Measurements from ENCODE around the gene MYL1.

DNA sequence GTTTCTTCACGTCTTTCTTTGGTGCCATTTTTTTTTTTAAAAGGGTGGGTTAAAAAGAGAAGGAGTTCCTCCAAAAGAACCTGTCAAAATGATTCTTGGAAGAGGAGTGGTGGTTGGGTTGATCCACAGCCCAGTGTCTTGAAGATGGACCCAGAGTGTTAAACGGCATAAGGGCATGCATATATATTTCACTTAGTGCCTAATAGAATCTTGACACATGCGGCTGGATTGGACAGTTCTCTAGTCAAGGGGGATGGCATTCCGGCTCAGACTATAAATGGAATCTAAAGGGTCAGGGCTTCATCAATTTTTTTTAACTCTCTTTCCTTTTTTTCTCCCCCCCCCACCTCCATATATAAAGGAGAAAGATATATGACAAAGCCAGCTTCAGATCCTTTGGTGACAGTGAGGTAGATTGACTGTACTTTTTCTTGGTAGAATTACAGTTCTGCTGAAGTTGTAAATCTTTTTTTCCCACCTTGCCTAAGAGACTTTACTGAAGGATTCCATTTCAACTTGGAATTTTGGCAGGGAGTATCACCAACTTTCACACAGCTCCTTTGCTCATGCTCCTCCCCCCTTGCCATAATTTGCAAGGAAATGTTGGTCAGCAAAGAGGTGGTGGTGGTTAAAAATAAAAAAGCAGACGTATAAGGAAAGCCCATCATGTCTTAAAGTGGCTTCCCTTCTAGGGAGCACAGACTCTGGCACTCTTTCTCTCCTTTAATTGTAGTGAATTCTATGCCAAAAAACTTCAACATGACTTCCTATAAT, at the start of gene MYL1:
- TF ChIP-seq ZNF776 (tag by site-specific recombination; IDR thresholded peaks at IDR 0.05; ENCODE audit: borderline replicate concordance): no peak
- TF ChIP-seq ZNF561 (tag by site-specific recombination; IDR thresholded peaks at IDR 0.05; ENCODE audit: borderline replicate concordance): no peak
- no peak for TF ChIP-seq CTCF (tag by site-specific recombination; IDR thresholded peaks at IDR 0.05)
- no peak for TF ChIP-seq ZNF623 (tag by site-specific recombination; IDR thresholded peaks at IDR 0.05)
- TF ChIP-seq TCF7L2 (IDR thresholded peaks at IDR 0.05; ENCODE audit: borderline replicate concordance, low read depth, low read length): no peak
- TF ChIP-seq ZNF302 (tag by site-specific recombination; IDR thresholded peaks at IDR 0.05; ENCODE audit: low read depth): no peak
- TF ChIP-seq ZBTB21 (tag by site-specific recombination; IDR thresholded peaks at IDR 0.05): no peak
